Stomach (tissue), 9 donors: Measurements from ENCODE around the gene COL5A1. TPM values are rescaled to one million over a fixed set of nuclear protein-coding genes. Genes with fewer than 3 reads are reported as not detected.
"Not testable (repeated sequence)": the region's sequence is repeated elsewhere in the genome, so short reads cannot be mapped to it uniquely, and the experiment has no call there.

ENCODE experiments used
- DNase-seq, 2 donors: peaks; one replicate each; pipeline versions ENCODE4 v3.0.0 to v3.0.0-alpha.2; 2013 to 2019
- H3K27ac ChIP-seq, 5 donors: fragments of 200-600 bp in 4 of 5; sonication (generic) in 4 of 5; one replicate each; pipeline ENCODE4 v1.5.1; 2013 to 2019; ENCODE audit warnings: mild to moderate bottlenecking in 1 of 5, moderate library complexity in 1 of 5
- H3K27me3 ChIP-seq, 3 donors: fragments of 200-600 bp; sonication (generic); one replicate each; pipeline ENCODE4 v1.5.1; 2017 to 2019; ENCODE audit warnings: mixed run types in 1 of 3
- H3K36me3 ChIP-seq, 4 donors: fragments of 200-600 bp; sonication (generic); 1 replicate in 3 of 4; 2 replicates in 1 of 4; pipeline ENCODE4 v1.5.1; 2016 to 2019
- H3K4me1 ChIP-seq, 4 donors: fragments of 200-600 bp; sonication (generic); one replicate each; pipeline ENCODE4 v1.5.1; 2016 to 2019
- H3K4me3 ChIP-seq, 4 donors: fragments of 200-600 bp; sonication (generic) in 3 of 4; one replicate each; pipeline ENCODE4 v1.5.1; 2016 to 2019; ENCODE audit warnings: mild to moderate bottlenecking in 1 of 4
- H3K9me3 ChIP-seq, 4 donors: fragments of 200-600 bp; sonication (generic); one replicate each; pipeline ENCODE4 v1.5.1; 2016 to 2019
- CTCF ChIP-seq, 7 experiments: fragments of 450-650 bp in 4 of 7; fragments of 200-600 bp in 3 of 7; sonication (generic) in 3 of 7; IDR thresholded peaks; one replicate each; pipeline ENCODE4 v1.5.1; 2016 to 2019; ENCODE audit warnings: antibody characterized with exemption in 7 of 7, control low read depth in 2 of 7, mild to moderate bottlenecking in 1 of 7
- EP300 ChIP-seq: sonication (generic); formaldehyde crosslinking; IDR thresholded peaks from one replicate; pipeline ENCODE4 v1.6.1; 2017; ENCODE audit warnings: antibody characterized with exemption
- POLR2A ChIP-seq, 4 donors: fragments of 450-650 bp; IDR thresholded peaks; one replicate each; pipeline ENCODE4 v1.6.1; 2016; ENCODE audit warnings: antibody characterized with exemption in 4 of 4, control low read depth in 2 of 4, mild to moderate bottlenecking in 1 of 4, moderate library complexity in 1 of 4
- POLR2AphosphoS5 ChIP-seq, 3 donors: sonication (generic); formaldehyde crosslinking; IDR thresholded peaks; one replicate each; pipeline ENCODE4 v1.6.1; 2016; ENCODE audit warnings: antibody characterized with exemption in 3 of 3
- WGBS, 5 donors: extraction: QIAGEN DNeasy Blood & Tissue Kit in 3 of 5; methylation state at CpG; one replicate each; pipeline versions ENCODE4 v1.1.5 to v1.1.7; 2013 to 2018; 5-methylcytosine and 5-hydroxymethylcytosine counted together
- intact Hi-C: fragments of 100-400 bp; cut with DNase I; formaldehyde crosslinking; loops from one replicate; pipeline ENCODE4 v1.15.1; 2023; ENCODE audit warnings: low total_unique reads
- polyA plus RNA-seq, 3 donors: library from polyadenylated mRNA; stranded (reverse); fragments of 200-250 nt; gene quantifications; one replicate each; pipeline ENCODE4 v1.2.3, GENCODE V29; 2013
- total RNA-seq, 5 donors: library from RNA; depleted of rRNA; stranded (reverse); fragments of >200 nt; gene quantifications; one replicate each; pipeline versions ENCODE4 v1.1.0 to v1.2.3, GENCODE V29; 2014 to 2016
- donor health status: healthy with polysubstance abuse.
- donor health status: Bipolar disorder and iron deficiency.
- donor health status: healthy.

COL5A1 gene
- total and polyA plus RNA-seq, 8 donors = 7.3 to 205 (median 26.4) TPM

DNA sequence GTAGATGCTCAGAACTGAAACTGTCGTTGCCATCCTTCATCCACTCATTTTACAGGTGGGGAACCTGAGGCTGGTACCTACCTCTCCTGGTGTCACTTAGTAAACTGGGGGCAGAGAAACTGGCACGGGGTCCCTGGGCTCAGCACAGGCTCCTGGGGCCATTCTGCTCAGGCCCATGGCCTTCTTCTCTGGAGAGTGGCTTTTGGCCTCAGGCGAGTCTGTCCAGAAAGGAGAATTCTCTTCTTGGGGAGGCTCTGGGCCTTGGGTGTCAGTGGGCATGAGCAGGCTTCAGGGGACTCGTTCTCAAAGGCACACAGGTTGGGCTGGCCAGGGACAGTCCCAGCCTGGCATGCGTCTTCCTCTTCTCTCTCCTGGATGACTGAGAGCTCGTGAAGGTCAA, 24.6 kb downstream of the COL5A1 start:
- TF ChIP-seq CTCF (IDR thresholded peaks at IDR 0.05) (no peak), POLR2AphosphoS5 (IDR thresholded peaks at IDR 0.05) (no peak), POLR2A (IDR thresholded peaks at IDR 0.05) (no peak), EP300 (no peak)
- intact Hi-C loops = no loop called here
- Histone ChIP-seq H3K27me3 (no peaks in the 10 kb centered on the region), H3K36me3 (no peaks in the 10 kb centered on the region), H3K4me1 (peaks cover 13 to 50% (median 35%) of the 10 kb centered on the region in 4 donors), H3K9me3 (peaks cover 0 to 1% (median 0%) of the 10 kb centered on the region in 4 donors), H3K4me3 (no peak overlapping the region), H3K27ac (peak overlapping the region in 2 of 5 donors; percentile 40 to 60)
- no peak for DNase-seq
- WGBS, 5 donors = 69 to 78% (median 71%) methylated on average over 5 to 6 of the region's 6 CpGs

GRCh38 chr9:134666831-134667230, 25.2 kb downstream of the COL5A1 start:
- Histone ChIP-seq H3K27ac (peak overlapping the region in 2 of 5 donors; percentile 40 to 60), H3K9me3 (no peaks in the 10 kb centered on the region), H3K4me3 (no peak overlapping the region), H3K27me3 (no peaks in the 10 kb centered on the region), H3K36me3 (no peaks in the 10 kb centered on the region), H3K4me1 (peaks cover 13 to 51% (median 33%) of the 10 kb centered on the region in 4 donors)
- intact Hi-C loops = no loop called here
- WGBS, 5 donors = 68 to 75% (median 72%) methylated on average over 7 of the region's 7 CpGs
- TF ChIP-seq EP300 (no peak), POLR2AphosphoS5 (IDR thresholded peaks at IDR 0.05) (no peak), POLR2A (IDR thresholded peaks at IDR 0.05) (no peak), CTCF (IDR thresholded peaks at IDR 0.05) (no peak)
- no peak for DNase-seq

GRCh38 chr9:134668977-134669376, 27.4 kb downstream of the COL5A1 start:
- H3K27ac ChIP-seq = peak overlapping the region in 2 of 5 donors; percentile 50 to 62
- intact Hi-C loops, H3K4me3 ChIP-seq, H3K27me3 ChIP-seq, DNase-seq, H3K9me3 ChIP-seq, H3K36me3 ChIP-seq: not testable (repeated sequence)
- peaks cover 6 to 36% (median 15%) of the 10 kb centered on the region in 4 donors for H3K4me1 ChIP-seq

DNA sequence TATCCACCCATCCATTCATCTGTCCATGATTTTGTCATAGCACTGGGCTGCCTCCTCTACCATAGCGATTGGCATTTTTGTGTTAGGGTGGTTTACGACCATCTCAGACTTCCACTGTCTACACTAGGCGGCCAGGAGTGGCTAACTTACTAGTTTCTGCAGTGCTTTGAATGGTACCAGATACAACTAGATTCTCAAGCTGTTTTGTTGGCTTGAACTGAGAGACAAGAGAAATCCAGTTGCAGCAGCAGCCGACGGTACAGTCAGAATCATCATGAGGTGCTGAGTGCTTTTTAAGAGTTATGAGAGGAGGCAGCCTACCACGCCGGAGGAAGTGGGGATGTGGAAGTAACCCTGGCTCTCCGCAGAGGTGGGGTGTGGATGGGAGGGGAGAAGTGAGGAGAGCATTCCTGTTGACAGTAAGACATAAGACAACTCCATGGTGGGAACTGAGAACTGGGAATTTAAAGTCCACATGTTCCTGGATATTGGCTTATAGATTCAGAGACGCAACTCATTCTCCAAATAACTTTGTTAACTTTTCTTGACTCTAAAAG, 27.9 kb downstream of the COL5A1 start:
- Histone ChIP-seq H3K27me3 (no peaks in the 10 kb centered on the region), H3K4me3 (no peak overlapping the region), H3K36me3 (no peaks in the 10 kb centered on the region), H3K9me3 (no peaks in the 10 kb centered on the region), H3K4me1 (peaks cover 6 to 34% (median 15%) of the 10 kb centered on the region in 4 donors), H3K27ac (peak overlapping the region in 4 of 5 donors; percentile 29 to 62 (median 47))
- intact Hi-C loops = no loop called here
- WGBS, 5 donors = 72 to 80% (median 76%) methylated on average over 9 of the region's 9 CpGs
- TF ChIP-seq CTCF (IDR thresholded peaks at IDR 0.05) = no peak
- no peak for TF ChIP-seq POLR2AphosphoS5 (IDR thresholded peaks at IDR 0.05)
- no peak for TF ChIP-seq POLR2A (IDR thresholded peaks at IDR 0.05)
- TF ChIP-seq EP300 = no peak
- DNase-seq = no peak

GRCh38 chr9:134670042-134670525, 28.5 kb downstream of the COL5A1 start:
- Histone ChIP-seq H3K27ac (peak overlapping the region in 4 of 5 donors; percentile 42 to 62 (median 47)), H3K4me3 (no peak overlapping the region), H3K36me3 (no peaks in the 10 kb centered on the region), H3K4me1 (peaks cover 6 to 37% (median 15%) of the 10 kb centered on the region in 4 donors), H3K27me3 (no peaks in the 10 kb centered on the region), H3K9me3 (no peaks in the 10 kb centered on the region)
- intact Hi-C loops = no loop called here
- TF ChIP-seq EP300 (no peak), POLR2AphosphoS5 (IDR thresholded peaks at IDR 0.05) (peak in 1 of 3 donors; percentile 8)
- DNase-seq = no peak
- WGBS, 5 donors = 35 to 46% (median 39%) methylated on average over 6 of the region's 6 CpGs
